NOMO-1 treated with dmso at 0.1 percent for 144 hours (cell line): ENCODE data around the gene CCN2.

Experiments used
- DNase-seq: peaks from one replicate; lab custom pipeline; 2025; ENCODE audit not compliant: unreplicated experiment; lab: John Stamatoyannopoulos, UW

The CCN2 gene, protein sequence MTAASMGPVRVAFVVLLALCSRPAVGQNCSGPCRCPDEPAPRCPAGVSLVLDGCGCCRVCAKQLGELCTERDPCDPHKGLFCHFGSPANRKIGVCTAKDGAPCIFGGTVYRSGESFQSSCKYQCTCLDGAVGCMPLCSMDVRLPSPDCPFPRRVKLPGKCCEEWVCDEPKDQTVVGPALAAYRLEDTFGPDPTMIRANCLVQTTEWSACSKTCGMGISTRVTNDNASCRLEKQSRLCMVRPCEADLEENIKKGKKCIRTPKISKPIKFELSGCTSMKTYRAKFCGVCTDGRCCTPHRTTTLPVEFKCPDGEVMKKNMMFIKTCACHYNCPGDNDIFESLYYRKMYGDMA

DNA sequence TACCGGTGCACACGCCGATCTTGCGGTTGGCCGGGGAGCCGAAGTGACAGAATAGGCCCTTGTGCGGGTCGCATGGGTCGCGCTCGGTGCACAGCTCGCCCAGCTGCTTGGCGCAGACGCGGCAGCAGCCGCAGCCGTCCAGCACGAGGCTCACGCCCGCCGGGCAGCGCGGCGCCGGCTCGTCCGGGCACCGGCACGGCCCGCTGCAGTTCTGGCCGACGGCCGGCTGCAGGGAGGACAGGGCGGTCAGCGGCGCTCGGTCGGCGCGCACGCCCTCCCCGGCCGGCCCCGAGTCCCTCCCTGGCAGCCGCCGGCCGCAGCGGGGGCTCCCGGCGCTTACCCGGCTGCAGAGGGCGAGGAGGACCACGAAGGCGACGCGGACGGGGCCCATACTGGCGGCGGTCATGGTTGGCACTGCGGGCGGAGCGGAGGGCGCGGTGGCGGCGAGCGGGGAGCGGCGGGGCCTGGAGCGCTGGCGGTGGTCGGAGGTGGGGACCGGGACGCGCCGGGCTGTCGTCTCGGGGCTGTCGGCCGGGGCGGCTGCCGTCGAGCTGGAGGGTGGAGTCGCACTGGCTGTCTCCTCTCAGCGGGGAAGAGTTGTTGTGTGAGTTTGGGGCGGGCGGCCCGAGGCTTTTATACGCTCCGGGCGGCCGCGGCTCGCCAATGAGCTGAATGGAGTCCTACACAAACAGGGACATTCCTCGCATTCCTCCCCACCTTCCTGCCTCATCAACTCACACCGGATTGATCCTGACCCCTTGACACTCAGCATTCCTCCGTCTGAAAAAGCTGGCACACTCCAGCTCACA is at the start of gene CCN2:
Gene CCN2, minus strand, starts transcription at position 606 of the 809 bp plus-strand sequence. Its CDS starts 200 bp downstream, at position 406.
- no peak for DNase-seq

DNA sequence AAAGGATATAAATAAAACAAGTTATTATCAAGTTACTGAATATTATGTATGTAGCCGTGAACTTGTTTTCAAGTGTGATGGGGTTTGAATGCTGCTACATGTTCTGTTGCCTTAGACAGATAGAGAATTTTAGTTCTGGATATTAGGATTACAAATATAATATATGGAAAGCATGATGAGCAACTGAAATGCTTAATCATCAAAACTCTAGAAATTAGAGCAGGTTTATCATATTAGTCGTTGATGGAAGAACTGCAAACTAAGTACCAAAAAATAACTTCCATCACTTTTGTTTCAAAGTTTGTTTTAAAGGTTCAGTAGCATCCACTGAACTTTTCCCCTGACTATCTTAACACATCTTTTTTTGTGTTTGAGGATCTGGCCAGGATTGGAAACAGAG is 49.1 kb upstream of the CCN2 start:
- no peak for DNase-seq

DNA sequence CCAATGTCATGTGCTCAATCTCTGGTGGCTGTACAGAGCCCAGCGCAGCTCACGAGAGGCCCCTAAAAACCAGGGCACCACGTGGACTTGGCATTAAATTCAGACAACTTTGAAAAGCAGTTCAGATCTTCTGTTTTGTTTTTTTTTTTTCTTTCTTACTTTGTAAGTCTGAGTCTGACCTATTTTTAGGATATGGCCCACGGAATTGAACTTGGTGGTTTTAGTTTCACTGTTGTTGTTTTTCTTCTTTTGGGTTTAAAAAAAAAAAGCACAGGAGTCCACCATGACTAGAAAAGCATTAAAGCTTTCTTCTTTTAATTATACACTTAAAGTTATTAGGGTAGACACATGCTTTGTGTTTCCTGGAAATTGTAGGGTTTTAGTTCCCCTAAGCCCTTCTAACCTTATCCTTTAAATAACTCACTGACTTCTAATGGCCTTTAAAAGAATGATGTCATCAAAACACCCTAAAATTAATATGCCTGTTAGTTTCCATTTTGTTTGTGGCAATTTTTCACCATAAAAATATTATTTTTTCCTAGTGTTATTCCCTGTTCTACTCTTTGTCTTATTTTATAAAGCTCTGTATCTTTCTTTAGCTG is 48.5 kb upstream of the CCN2 start:
- DNase-seq, result no peak

DNA sequence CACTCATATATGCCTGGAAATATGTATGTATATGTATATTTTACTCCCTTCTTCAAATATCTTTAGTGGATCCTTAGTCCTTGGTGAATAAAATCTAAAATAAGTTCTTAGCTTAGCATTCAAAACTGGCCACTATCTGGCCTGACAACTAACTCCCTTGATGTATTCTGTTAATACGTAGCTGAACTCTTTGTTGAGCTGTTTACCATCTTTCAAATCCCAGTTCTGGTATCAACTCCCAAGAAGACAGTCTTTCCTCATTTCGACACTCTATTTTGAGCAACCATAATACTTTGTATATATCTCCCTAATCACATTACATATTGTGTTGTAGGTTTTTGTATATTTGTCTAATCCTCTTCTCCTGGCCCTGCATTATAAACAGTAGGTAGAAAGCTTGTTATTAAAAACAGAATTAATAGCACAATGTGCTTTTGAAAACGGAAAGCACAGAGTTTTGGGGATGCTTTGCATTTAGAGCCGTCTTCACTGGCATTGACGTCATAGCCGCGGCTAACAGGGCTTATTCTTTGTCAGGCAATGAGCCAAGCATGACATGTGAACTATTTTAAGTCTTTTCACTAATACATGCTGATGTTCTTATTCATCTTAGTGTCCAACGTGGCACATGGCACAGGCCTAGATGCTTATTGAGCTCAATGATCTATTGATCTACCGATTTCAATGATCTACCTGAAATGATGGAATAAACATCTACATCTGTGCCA is 47.2 kb upstream of the CCN2 start:
- DNase-seq, result no peak

DNA sequence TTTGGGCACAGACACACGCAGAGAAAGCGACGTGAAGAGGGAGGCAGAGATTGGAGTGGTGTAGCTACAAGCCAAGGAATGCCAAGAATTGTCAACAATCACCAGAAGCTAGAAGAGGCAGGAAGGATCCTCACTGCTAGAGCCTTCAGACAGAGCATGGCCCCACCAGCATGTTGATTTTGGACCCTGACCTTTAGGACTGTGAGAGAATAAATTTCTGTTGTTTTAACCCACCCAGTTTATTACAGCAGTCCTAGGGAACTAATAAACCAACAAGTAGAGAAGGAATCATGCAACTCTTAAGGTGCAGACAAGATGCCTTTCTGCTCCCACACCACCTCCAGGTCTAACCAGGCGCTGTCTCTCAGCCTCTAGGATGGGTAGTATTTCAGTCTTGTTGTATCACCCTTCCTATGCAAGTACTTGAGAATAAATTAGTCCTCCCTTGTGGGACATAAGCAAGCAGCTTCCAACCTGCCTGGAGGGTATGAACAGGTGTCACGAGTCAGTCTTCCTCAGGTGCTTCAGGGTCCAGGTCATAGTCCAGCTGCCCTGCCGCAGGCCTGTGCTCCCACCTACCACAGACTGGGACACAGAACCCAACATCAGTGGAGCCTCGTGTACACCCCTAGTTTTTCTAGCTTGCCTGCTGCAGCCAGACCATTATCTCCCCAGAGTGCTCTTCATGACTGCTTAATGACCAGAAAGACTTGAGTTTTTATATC is 46.4 kb upstream of the CCN2 start:
- no peak for DNase-seq

DNA sequence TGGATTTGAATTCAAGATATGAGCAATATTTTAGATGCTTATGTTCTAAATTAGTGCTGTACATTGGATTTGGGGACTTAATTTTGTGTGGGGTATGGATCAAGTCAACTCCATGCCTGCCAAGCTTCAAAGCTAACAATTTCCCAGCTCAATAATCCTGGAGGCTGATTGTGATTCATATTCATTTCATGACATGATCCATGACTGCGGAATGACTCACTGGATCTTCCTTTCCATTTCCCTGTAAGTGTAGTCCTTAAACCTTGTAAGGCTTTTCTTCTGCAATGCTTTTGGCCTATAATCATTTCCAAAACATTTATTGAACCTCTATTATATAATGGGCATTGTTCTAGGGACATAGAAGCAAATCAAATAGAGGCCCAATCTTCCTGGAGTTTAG is 44.7 kb upstream of the CCN2 start:
- DNase-seq, result no peak

DNA sequence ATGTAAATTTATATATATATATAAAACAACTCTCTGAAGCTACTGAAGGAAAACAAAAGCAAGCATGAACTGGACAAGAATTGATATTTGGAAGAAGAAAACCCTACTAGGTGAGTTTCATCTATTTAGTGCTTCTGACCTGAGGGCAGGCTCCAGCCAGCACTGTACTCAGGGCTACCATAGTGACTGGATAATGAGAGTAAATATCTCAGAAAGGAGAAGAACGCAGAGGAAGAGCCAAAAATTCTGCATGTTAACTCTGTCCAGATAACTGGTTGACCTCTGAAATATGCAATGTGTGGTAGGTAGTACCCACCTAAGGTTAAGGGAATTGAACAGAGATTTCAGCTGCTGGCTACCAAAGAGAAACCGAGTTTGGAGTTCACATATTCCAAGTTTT is 41.4 kb upstream of the CCN2 start:
- no peak for DNase-seq

DNA sequence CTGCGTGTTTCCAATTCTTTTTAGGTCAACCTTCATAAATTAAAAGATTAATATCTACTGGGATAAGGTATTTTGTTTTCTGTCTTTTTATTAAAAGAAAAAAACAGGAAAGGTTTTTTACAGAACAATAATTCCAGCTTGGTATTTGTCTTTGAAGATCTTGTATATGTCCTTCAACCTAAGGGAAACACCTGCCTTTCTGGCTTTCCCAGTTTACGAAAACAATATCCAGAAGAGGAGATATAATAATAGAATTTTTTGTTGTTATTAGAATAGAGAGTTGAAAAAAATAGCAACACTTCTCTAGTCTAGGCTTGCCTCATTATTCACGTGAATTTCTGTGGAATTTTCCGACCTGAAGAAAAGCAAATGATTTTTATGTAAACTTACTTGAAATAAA is 37.9 kb upstream of the CCN2 start:
- DNase-seq, result no peak

DNA sequence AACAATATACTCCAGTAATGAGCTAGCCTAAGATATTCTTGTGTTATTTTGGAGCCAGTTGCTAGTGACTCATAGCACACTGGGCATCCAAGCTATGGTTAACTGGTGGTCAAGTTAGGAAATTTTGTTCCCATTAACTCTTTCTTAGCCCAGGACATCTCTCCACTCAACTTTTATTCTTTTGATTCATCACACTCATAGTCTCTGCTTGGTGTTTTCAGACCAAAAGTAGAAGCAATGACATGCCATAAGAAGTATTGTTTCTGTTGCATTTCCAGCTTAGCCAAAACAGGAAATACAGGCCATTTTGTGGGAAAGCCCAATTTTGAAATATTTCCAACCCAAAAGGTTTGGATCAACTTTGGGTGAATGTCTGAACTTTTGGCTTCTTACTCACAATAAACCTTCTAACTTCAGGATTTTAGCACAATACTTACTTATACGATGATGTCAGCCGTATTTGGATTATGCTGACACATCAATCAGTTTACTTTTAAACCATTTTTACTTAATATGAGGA is 31.6 kb upstream of the CCN2 start:
- no peak for DNase-seq

DNA sequence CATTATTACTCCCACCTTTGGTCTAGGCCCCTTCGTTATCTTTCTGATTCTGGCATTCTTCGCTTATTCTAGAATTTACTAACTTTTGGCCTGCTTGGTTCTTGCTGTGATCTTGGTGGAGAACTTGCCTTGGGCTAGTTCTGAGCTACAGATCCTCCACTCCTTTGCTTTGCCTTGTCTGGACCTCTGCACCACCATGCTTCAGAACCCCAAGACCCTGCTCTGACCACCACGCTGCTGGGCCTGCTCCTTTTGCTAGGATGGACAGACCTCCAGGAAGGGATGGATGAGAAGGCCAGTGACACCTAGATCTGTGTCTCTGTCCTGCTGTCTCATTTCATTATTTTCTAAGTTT is 30.4 kb upstream of the CCN2 start:
- DNase-seq, result no peak

DNA sequence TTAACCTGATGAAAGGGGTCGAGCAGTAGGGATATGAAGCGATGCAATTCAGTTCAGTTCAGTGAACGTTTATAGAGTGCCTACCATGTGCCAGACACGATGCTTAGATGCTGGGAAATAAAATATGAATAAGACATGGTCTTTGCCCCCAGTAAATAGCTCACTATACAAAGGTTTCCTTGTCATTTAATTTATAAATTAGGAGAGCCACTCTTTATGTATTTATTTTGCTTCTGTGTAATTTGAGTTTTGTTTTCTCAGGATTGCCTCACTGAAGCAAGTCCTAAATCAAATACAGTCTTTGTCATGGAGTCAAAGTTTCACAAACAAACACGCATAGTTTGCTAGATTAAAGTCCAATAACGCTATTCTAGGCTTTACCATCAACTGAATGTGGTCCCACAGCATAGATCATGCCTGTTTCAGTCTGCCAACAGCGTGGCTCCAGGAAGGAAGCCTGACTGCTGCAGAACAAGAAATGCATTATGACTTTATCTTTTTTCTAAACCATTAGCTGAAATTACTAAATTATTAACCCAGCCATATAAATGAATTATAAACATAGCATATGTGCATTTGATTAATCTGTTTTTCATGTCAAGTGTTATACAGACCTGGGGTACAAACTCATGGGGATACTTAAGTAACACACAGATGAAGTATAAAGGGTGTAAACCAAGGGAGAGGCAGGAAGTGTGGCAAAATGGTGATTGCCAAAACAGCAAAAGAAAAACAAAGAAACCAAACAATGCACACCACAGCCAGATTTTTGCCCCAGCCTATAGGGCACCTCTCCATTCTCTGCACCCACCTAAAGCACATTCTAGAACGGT is 29.8 kb upstream of the CCN2 start:
- no peak for DNase-seq

DNA sequence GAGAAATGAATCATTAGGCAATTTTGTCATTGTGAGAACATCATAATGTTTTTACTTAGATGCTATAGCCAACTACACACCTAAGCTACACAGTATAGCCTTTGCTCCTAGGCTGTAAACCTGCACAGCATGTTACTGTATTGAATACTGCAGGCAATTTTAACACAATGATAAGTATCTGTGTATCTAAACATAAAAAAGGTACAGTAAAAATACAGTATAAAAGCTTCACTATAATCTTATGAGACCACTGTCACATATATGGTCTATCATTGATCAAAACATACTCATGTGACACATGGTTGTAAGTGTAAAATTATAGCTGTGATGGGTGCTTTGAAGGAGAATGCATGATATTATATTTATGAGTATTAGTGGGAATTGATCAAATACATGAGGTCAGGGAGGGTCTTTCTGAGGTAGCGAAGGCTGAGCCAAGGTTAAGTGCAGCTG is 29.2 kb upstream of the CCN2 start:
- no peak for DNase-seq

DNA sequence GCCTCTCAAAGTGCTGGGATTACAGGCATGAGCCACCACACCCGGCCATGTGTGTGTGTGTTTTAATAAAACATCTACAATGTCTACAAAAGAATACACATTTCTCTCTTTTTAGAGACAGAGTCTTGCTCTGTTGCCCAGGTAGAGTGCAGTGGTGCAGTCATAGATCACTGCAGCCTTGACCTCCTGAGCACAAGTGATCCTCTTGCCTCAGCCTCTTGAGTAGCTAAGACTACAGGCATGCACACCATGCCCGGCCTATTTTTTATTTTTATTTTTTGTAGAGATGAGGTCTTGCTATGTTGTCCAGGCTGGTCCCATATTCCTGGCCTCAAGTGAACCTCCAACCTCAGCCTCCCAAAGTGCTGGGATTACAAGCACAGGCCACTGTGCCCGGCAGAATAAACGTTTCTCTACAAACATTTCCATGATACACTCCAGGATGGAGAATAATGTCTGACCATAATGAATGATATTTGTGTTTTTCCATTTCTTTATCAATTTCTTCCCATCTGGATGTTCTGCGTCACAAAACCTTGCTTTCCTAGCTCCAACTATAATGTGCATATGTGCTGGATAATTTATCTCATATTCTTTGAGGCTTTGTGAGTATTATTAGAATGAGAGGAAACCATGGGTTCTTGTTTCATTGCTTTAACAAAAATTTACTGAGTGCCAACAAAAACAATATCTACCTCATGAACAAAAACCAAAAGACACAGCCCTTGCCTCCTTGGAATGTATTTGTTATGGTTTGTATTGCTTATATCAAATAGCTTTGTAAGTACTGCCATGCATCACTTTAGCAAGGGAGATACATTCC is 28.6 kb upstream of the CCN2 start:
- DNase-seq, result no peak

DNA sequence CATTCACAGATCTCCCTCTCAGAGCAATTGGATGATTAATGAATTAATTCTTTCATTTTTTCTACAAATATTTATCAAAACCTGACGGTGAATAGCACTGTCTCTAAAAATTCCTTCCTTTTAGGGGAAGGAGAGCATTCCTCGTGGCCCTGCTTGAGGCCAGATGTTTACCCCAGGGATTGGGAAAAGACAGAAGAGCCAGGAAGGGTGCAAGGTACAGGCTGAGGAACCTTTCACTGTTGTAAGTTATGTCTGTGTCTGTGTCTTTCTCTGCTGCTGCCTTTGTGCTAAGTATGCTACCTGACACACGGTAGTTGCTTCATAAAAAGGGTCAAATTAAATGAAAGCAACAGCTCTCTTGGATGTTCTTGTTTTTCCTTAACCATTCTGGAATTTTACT is 27.4 kb upstream of the CCN2 start:
- no peak for DNase-seq

DNA sequence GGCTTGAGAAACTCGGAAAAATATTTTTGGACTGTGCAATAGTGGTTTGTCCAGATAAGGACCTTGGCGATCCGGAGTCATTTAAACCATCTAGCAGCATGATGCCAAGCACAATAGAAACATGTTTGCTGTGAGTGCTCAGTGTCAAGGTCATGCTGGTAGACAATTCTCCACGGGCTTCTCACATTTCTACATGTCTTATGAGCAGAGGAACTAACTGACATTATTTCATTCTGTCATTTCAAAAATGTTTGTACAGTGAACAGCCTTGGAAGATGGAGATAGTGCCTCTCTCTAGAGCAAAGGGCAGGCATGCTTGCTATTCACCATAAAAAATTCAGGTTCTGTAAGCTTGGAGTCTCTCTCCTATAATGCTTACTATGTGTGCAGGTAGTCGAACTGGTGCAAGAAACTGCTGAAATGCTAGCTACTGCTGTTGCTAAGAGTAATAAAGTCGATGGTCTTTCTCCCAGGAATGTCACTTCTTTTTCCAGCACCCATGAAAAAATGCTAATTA is 25.4 kb upstream of the CCN2 start:
- DNase-seq, result no peak

DNA sequence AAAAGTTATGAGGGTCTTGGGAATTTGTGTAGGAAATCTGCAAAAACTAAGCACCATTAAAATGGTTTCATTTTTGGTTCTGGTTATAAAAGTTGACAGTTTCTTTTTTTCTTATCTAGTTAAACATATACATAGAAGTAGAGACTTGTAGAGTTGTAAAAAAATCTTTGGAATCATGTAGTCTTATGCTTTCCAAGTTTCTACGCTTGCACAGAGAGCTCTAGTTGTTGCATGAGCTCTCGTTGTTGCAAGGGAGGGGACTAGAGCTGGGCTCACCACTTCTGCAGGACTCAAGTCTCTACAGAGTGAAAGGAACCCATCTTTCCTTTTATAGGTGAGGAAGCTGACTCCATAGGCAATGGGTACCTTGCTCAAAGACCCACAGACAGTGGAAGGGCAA is 21.6 kb upstream of the CCN2 start:
- no peak for DNase-seq

DNA sequence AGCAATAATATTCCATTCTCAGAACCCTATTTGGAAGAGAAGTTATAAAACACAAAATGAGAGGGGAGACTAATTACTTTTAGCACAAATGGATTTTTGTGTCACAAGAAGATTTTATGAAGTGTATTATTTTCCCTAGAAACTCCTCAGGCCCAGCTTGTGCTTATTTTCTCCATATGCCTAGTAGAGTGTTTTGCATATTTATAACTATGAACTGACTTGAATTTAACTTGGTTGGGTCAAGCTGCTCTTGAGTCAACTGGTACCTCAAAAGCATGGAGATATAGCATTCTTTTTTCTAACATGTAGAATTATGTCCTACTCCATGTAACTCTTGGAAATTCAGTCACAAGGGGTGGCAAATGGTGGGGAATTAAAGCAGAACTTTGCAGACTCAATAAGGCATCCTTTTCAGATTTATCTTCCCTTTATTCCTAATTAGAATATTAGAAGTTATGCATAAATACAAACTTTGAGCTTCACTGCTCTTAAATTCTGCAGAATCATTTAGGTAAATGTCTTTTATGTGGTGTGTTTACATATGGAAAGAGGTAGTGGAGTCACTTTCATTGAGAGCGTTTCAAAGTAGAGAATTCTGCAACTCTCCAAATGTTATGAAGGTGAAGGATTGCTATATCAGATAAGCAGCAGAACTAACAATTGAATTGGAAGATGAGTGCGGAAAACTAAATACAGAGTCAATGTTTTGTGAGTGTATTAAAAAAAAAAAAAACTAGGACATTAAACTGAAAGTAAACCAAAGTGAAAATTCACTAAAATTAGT is 19.1 kb upstream of the CCN2 start:
- no peak for DNase-seq

DNA sequence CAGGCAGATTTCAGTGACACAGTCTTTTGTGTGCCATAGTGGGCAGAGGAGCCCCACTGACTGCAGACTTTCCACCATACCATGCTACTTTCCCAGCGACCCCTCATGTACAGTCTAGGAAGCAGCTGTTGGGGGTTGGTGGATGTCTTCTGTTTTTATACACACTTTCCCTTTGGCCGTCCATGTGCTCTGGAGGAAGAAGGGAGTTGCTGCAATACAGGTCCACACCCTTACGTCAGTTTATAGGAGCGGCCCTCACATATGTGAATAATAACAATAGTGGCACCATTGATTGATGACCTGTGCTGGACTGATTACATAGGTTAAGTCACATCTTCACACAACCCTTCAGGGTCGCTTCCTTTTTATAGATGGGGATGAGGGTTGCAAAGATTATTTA is 17.5 kb upstream of the CCN2 start:
- DNase-seq, result no peak
